Renal cortex interstitium (tissue), 11 donors: ENCODE results near the gene MIX23. TPM values are rescaled to one million over a fixed set of nuclear protein-coding genes. Genes with fewer than 3 reads are reported as not detected.
"Not testable (repeated sequence)": the region's sequence is repeated elsewhere in the genome, so short reads cannot be mapped to it uniquely, and the experiment has no call there.

Experiments used
- DNase-seq, 11 donors: peaks; one replicate each; pipeline ENCODE4 v3.0.0-alpha.2; 2013; ENCODE audit warnings: low read depth in 9 of 11, low spot score in 4 of 11; ENCODE audit errors: extremely low read depth in 1 of 11
- polyA plus RNA-seq, 3 donors: library from polyadenylated mRNA; unstranded; fragments of 120-200 nt; gene quantifications; one replicate each; pipeline ENCODE4 v1.2.1, GENCODE V29; 2013; ENCODE audit not compliant: insufficient read length in 3 of 3

The MIX23 gene
- polyA plus RNA-seq, 3 donors, result 49.0 to 70.6 (median 54.0) TPM

- DNase-seq, result no peak
Observed at GRCh38 chr3:122405015-122405414, 22.0 kb upstream of the MIX23 start.

- DNase-seq, result no peak
Observed at GRCh38 chr3:122403489-122403888, 20.5 kb upstream of the MIX23 start.

GRCh38 chr3:122398920-122399319 lies 15.9 kb upstream of the MIX23 start:
- no peak for DNase-seq

- no peak for DNase-seq
Observed at GRCh38 chr3:122397201-122397600, 14.2 kb upstream of the MIX23 start.

GRCh38 chr3:122396511-122396910 lies 13.5 kb upstream of the MIX23 start:
- DNase-seq, result no peak

GRCh38 chr3:122395582-122395981 lies 12.6 kb upstream of the MIX23 start:
- no peak for DNase-seq

GRCh38 chr3:122394173-122394572 lies 11.1 kb upstream of the MIX23 start:
- DNase-seq, result no peak

- DNase-seq, result peak in 4 of 11 donors; percentile 3 to 26 (median 18)
Observed at GRCh38 chr3:122392868-122393844, 10.1 kb upstream of the MIX23 start.

- no peak for DNase-seq
Observed at GRCh38 chr3:122391681-122392446, 8.8 kb upstream of the MIX23 start.

GRCh38 chr3:122390665-122391064 lies 7.6 kb upstream of the MIX23 start:
- peak in 3 of 11 donors; percentile 11 to 15 (median 13) for DNase-seq

GRCh38 chr3:122389892-122390291 lies 6.9 kb upstream of the MIX23 start:
- DNase-seq, result no peak

GRCh38 chr3:122389197-122389596 lies 6.2 kb upstream of the MIX23 start:
- DNase-seq, result no peak

GRCh38 chr3:122387709-122388108 lies 4.7 kb upstream of the MIX23 start:
- DNase-seq, result no peak

GRCh38 chr3:122383771-122384697 lies 1.0 kb upstream of the MIX23 start, which contains the start of gene FAM162A:
Gene FAM162A, plus strand, starts transcription at chr3:122384182. Its CDS starts 84 bp downstream, at chr3:122384266.
- DNase-seq, result peak; percentile 84 to 93 (median 90)

- no peak for DNase-seq
Observed at GRCh38 chr3:122377975-122378374, 5.1 kb downstream of the MIX23 start.

- no peak for DNase-seq
Observed at GRCh38 chr3:122374034-122374433, 9.0 kb downstream of the MIX23 start.

GRCh38 chr3:122366379-122366749 lies 16.7 kb downstream of the MIX23 start:
- DNase-seq, result no peak

GRCh38 chr3:122365582-122366378 lies 17.3 kb downstream of the MIX23 start:
- not testable (repeated sequence) for DNase-seq
